GM18499 (cell line): ENCODE measurements around the gene CDKN1A.

Experiments
- ATAC-seq: cut with Tn5 transposase; IDR thresholded peaks from one replicate; pipeline ENCODE4 v1.9.1; 2021; ENCODE audit warnings: moderate number of reproducible peaks; ENCODE audit not compliant: insufficient read depth, unreplicated experiment

The CDKN1A gene

DNA sequence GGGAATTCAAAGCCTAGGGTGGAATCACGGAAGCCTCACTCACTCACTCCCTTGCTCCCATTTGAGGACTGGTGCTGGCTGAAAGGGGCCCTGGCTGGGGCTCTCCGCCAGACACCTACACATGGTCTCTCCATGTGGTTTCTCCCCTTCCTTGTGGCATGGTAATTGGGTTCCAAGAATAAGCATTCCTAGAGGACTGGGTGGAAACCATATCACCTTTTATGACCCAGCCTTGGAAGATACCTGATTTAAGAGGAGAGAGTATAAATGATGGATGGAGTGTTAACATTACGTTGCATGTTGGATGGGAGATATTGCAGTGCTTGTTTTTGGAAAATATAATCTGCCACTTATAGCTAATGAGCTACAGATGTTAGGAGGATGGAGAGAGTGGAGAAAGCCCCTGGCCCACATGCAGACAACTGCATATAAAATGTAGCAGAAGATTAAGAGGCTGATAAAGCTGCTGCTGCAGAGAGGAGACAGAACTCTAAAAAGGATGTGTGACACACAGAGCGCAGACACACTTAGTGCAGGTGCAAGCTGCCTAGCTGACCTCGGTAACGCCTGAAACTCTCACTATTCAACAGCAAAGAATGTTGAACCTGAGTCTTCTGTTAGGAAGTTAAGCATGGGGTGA lies 23.3 kb upstream of the CDKN1A start:
- ATAC-seq: no peak

DNA sequence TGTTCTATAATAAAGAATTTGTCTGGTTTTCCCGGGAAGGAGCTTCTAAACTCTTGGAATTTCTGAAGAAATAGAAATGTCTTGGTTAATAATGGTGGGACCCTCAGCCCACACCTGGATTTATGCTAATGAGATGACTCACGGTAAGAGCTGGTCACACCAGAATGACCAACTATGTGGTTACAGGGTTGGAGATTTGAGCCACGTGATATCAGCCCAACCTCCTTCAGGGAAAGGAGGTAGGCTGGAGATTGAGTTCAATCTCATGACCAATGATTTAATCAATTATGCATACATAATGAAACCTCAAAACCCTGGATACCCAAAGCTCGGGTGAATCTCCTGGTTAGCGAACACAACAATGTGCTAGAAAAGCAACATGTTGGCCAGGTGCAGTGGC lies 22.1 kb upstream of the CDKN1A start:
- ATAC-seq: no peak

DNA sequence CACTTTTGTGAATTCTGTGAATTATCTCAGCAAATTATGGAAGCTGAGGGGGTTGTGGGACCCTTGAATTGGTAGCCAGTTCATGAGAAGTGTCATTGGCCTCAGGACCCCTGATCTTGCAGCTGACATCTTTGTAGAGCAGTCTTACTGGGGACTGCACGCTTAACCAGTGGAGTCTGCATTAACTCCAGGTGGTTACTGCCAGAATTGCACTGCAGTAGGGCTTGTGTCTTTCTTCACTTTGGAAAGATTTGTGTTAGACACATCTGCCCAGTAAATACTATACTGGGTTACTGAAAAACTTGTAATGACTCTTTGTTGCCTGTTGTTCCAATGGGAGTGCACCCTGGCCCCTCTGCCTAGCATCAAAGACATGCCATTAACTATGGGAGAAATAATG lies 21.2 kb upstream of the CDKN1A start:
- ATAC-seq: no peak

DNA sequence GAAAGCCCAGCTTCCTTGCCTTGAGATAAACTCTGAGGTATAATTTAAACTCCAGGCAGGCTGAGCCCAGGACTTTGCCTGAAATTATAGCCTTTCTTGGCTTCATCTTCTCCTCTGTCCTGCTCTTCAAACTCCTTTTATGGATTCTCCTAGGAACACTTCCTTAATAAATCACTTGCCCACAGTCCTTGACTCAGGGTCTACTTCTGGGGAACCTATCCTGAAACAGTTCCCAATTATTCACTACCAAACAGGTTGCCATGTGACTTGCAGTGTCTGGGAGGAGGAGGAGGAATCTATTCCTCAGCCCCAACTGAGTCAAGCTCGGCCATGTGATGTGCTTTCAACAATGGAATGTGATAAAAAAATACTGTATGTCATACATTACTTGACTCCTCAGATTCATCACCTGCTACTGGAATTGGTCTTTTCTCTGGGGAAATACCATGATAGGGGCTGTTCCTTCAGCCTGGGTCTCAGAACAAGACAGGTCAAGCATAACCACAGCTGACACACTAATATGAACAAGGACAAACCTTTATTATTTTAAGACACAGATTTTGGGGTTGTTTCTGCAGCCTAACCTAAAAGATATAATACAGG lies 20.5 kb upstream of the CDKN1A start:
- ATAC-seq: no peak

DNA sequence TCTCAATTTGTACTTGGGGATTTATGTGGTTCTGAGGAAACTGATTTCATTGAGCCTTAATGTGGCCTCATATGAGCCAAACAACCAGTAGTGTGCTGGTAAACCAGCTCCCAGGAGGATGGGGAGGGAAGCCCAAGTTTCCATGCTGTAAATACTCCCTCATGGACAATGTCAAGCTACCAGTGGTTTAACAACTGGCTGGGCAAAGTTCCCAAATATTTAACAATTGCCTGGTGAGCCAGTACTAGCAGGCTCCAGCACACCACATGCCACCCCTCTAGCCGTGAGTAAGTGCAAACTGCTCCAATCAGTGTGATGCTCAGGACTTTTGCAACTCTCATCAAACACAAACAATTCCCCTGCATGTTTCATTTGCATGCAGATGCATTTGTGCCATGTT lies 19.2 kb upstream of the CDKN1A start:
- no peak for ATAC-seq

DNA sequence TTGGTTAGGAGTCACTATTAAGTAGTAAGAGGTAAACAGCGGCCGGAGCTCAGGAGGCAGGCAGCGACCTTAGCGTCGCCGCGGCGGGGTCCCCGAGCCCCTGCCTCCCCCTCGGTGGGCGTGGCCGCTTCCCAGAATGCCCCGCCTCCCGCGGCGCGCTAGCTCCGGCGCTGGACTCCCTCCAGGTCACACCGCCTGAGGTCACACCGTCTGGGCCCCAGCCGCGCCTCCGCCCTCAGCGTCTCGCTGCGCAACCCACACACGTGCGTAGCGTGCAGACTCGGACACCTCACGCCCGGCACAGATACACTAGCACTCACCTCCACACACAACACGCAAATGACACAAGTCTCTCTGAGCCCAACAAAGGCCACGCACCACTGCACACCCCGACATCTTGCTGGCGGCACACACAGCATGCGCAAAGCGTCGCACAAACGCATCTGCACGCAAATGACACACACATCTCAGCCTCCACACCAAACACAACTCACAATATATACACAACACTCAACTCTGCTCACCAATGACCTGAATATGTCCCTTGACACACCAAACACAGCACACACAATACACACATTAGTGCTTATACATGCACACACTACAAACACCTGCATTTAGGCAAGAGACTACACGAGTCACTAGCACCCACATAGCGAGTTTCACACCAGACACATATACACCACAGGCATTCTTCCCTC lies 17.6 kb upstream of the CDKN1A start:
- no peak for ATAC-seq

DNA sequence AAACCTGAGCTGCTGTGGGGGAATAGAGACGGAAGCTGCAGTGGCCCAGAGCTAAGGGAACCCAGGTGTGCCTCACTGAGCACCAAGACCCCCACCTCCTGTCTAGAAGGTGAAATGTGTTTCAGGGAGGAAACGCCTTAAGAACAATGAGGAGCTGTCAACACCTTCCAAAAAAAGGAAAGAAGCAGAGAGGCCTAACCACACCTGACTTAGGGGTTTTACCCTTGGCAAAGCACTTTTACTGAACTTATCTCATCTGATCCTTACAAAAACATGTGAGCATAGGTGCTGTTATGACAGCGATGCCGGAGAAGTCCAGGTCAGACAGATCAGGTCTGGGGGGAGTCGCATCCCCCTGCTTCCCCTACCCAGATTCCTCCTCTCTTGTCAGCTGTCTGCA lies 16.1 kb upstream of the CDKN1A start:
- no peak for ATAC-seq

DNA sequence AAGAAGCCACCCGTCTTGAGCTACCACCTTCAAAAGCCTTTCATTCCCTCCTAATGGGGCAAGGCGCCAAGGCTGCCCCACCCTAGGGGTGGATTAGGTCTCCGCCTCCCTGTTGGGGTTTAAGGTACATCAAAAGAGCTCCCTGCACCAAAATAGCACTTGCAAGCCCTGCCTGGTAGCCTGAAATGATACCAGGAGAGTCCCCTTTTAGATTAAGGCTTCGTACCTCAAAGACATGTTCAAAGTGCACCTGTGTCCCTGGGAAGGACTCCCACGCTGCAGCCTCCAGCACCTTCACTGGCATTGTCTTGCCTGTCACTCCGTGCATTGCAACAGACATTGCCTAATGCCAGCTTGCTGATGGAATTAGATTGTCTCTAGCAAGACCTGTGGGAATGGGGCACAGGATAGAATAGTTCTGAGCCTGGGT lies 15.7 kb upstream of the CDKN1A start:
- ATAC-seq: no peak

DNA sequence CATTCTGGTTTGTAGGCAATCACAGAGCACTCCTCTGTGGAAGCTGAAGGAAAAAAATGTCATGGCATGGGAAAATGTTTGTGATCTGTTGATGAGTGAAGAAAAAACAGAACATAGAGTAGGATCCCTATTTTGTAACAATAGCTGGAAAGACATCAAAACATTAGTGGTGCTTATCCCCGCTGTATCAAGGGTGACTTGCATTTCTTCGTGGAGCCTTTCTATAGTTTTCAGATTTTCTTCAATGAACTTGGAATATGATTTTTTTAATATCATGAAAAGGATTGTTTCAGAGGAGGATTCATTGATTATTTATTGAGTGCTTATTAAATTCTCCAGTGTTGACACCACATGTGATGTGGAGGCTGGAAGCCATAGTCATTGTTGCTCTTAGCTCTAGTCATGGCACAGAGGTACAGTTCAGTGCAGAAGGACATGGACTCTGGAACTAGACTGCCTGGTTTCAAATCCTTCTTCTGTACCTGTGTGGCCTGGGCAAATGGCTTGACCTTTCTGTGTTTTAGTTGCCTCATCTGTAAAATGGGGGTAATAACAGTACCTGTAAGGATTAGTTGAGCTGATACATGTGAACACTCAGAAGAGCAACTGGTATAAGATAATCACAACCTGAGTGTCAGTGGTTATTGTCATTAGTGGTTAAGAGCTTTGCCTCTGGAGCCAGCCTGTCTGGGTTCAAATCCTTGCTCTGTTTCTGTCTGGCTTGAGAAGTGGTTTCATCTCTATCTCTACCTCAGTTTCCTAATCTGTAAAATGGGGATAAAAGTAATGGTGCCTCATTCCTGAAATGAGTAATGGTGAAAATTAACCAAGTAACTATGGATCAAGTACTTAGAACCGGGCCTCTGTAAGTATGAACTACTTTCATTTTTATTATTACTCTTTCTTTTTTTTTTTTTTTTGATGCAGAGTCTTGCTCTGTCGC lies 14.7 kb upstream of the CDKN1A start:
- no peak for ATAC-seq

DNA sequence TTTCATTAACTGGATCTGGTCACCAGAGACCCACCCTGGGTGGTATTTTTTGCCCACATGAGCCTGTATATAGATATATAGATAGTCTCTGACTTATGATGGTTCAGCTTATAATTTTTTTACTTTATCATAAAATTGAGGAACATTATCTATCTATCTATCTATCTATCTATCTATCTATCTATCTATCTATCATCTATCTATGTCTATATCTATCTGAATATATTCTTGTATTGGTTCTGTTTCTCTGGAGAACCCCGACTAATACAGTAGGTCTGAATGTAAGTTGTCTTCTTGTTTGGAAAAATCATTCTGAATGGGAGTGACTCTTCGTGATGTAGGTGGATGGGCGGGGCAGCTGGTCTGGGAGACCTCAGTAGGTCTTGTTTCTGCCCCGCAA lies 13.3 kb upstream of the CDKN1A start:
- ATAC-seq: no peak

DNA sequence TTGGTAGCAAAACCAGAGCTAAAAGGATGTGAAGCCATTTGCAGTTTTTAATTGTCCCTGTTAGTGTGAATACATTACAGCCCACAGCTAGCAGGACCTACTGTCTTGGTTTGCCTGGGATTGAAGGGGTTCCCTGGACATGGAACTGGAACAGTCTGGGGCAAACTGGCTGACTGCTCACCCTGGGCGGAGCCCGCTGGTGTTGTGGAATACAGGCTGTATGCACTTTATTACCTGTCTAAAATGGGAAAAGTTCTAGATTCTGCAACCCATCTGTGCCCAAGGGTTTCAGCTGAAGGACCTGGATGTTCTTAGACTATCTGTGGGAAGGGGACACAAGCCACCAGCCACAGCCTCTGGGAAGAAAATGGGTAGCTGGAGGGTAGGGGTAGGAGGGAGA lies 12.2 kb upstream of the CDKN1A start:
- no peak for ATAC-seq

DNA sequence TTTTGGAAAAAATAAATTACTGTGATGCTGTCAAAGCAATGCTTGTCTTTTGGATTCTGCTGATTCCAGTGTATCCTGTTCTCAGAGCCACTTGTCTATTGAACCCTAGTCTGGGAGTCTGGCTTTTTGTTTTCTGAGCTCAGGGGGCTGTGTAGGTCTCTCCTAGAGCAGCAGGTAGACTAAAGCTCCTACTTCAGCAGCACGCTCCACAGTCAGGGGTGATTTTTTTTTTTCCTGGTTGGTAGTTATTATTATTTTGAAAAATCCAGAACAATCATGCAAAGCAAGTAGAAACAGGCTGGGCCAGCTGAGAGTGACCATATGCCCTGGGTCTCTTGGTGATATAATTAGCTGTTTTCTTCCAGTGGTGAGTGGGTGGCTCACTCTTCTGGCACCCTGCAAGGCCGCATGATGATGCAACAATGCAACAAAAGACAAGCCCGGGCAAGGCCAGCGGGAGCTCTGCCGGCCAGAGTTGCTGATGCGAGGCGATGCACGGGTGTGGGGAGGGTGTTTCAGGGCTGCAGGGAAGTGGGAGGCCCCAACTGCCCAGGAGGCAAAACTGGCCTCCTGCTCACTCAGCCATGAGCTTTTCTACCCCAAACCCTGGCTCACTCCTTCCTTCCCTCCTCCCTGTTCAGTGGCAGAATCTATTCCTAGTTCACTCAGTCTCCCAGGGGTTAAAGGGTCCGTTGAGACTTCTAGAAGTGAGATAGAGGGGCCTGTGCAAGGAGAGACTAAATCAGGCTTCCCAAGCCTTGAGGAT lies 11.5 kb upstream of the CDKN1A start:
- ATAC-seq: peak; percentile 51

DNA sequence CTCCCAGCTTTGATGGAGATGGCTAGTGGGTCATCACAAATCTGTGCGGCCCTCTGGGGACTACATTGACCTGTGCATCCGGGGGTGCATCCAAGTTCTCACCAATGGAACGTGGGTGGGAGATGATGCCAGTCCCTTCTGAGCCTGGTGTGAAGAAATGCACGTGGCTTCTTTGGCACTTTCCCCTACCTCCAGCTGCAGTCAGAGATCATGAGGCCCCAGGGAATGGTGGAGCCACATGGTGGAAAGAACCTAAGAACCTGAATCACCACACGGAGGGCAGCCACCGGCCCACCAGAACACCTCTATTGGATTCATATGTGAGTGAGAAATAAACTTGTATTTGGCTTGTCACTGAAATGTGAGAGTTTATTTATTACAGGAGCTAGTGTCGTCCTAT lies 9.9 kb upstream of the CDKN1A start:
- ATAC-seq: no peak

DNA sequence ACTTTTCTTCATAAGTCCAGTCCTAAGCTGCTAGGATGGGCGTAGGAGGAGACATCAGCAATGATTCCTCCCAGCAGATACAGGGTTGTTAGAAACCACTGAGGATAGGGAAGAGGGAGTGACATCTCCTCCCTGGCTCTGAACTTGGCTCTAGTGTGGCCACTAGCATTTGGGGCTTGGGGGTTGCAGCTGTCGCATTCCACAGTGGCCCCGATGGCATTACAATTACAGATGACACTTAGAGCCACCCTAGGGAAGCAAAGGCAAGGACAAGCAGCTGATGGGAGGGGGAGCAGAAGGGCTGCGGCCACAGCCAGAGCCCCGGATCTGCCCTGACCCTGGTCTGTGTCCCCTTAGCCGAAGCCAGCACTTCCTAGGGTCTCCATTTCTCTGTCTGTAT lies 9.5 kb upstream of the CDKN1A start:
- ATAC-seq: no peak

DNA sequence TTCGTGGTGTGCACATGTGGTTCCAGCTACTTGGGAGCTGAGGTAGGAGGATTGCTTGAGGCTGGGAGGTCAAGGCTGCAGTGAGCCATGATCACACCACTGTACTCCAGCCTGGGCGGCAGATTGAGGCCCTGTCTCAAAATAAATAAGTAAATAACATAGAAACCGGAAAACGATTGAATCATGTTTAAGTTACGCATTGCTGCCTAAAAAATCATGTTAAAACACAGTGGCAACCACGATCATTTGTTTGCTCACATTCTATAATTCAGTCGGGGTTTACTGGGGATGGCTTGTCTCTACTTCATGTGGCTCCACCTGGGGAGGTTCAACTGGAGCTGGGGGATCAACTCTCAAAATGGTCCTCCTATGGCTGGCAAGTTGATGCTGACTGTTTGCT lies 8.2 kb upstream of the CDKN1A start:
- ATAC-seq: no peak

DNA sequence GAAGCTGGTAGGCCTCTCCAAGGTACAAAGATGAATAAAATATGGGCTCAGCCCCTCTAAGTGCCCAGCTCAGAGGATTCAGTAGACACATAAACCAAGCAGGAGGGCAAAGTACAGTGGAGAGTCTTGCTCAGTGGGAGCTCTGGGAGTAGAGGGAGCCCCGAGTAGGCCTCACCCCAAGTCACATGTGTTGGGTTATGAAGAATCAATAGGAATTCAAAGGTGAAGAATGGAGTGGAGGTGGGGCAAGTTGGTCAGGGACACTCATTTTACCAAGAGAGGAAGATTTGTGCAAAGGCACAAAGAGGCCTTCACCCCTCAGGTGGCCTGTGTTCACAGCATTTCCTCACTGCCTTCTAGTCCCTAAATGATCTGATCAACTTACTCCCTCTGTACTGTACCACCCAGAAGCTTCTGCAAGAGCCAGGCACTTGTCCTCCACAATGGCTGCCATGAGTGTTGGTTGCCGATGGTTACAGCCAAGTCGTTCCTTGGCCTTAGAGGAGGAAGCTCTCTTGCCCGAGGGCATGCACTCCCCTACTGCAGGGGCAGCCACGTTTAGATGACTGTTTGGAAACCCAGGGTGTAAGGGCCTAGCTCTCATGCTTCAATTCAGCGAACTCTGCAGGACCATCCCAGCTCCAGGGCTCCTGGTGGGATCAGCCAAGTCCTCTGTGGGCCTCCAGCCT lies 6.7 kb upstream of the CDKN1A start:
- ATAC-seq: no peak

DNA sequence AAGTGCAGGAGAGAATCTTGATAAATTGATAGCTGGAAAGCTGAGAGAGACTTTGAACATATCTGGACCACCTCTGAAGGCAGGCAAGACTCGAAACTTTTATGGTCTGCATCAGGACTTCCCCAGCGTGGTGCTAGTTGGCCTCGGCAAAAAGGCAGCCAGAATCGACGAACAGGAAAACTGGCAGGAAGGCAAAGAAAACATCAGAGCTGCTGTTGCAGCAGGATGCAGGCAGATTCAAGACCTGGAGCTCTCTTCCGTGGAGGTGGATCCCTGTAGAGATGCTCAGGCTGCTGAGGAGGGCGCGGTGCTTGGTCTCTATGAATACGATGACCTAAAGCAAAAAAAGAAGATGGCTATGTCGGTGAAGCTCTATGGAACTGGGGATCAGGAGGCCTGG lies 4.6 kb upstream of the CDKN1A start:
- ATAC-seq: no peak

DNA sequence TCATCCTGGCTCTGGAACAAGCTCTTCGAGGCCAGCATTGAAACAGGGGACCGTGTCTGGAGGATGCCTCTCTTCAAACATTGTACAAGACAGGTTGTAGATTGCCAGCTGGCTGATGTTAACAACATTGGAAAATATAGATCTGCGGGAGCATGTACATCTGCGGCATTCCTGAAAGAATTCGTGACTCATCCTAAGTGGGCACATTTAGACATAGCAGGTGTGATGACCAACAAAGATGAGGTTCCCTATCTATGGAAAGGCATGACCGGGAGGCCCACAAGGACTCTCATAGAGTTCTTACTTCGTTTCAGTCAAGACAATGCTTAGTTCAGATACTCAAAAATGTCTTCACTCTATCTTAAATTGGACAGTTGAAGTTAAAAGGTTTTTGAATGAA lies 3.6 kb upstream of the CDKN1A start:
- ATAC-seq: no peak
